ENCODE data around the gene KLHL22.
A peak's percentile ranks its signal among the peaks of the same experiment; 100 is the strongest.

Gene KLHL22

DNA sequence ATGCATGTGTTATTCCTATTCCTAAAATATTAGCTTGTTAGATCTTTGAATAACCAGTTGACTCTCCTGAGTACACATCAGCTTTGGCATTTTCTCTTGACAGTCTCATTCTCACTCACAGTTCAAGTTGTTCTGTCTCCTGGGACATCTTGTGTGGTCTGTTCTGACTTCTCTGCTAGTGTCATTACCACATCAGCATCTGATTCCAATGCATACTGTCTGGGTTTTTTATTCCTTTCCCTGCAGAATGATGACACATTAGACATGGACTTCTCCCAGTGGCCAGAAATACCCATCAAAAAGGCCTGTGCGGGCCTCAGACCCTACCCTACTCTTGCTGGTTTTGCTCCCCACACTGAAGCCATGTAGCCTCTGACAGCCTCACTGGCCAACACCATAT, 99.0 kb downstream of the KLHL22 start:
- H3K14ac ChIP-seq (ENCODE audit: low read length) = no peak overlapping the region
- no CpG with 5 or more reads among the region's 1 CpG for WGBS (ENCODE audit: extremely low coverage, insufficient coverage, insufficient read length)
- peaks cover 5% of the 10 kb centered on the region for H3K79me2 ChIP-seq (ENCODE audit: control insufficient read depth, insufficient read depth, low read length, poor library complexity)
- H3K36me3 ChIP-seq (ENCODE audit: control insufficient read depth in 1 of 2, insufficient read depth in 2 of 2, low read length in 2 of 2) = peaks cover 16 to 17% of the 10 kb centered on the region in 2 experiments
- H2BK12ac ChIP-seq (ENCODE audit: low read length) = no peak overlapping the region
- no peak overlapping the region for H3K9ac ChIP-seq (ENCODE audit: low read length)
- no peaks in the 10 kb centered on the region for H3K27me3 ChIP-seq (ENCODE audit: insufficient read depth, low read length)
- H3K4me3 ChIP-seq (ENCODE audit: low read depth, low read length) = no peak overlapping the region
- H3K79me1 ChIP-seq (ENCODE audit: low read length) = peaks cover 5% of the 10 kb centered on the region
- H2AFZ ChIP-seq (ENCODE audit: insufficient read depth, low read length, poor library complexity) = no peak overlapping the region
- no peak overlapping the region for H4K91ac ChIP-seq (ENCODE audit: low read depth, low read length)
- no peak overlapping the region for H2BK120ac ChIP-seq (ENCODE audit: insufficient read depth, low read length, poor library complexity)
- no peak overlapping the region for H3K27ac ChIP-seq (ENCODE audit: low read depth, low read length)
- no peak for DNase-seq
- peaks cover 13 to 18% of the 10 kb centered on the region in 2 experiments for H3K4me1 ChIP-seq (ENCODE audit: control insufficient read depth in 1 of 2, insufficient read depth in 2 of 2, low read length in 2 of 2)
- no peak overlapping the region for H3K4ac ChIP-seq (ENCODE audit: low read depth, low read length)
- peaks cover 5% of the 10 kb centered on the region for H3K9me3 ChIP-seq (ENCODE audit: insufficient read depth, low read depth, low read length)
- no peak overlapping the region for H3K18ac ChIP-seq (ENCODE audit: low read length)
- H3K23ac ChIP-seq (ENCODE audit: low read length) = no peak overlapping the region
- H3K4me2 ChIP-seq (ENCODE audit: low read length) = no peak overlapping the region
- H4K8ac ChIP-seq (ENCODE audit: low read depth, low read length) = no peak overlapping the region
- no peak overlapping the region for H2BK5ac ChIP-seq (ENCODE audit: low read depth, low read length, poor library complexity)
- no peak overlapping the region for H4K12ac ChIP-seq (ENCODE audit: low read depth, low read length)
- H2AK5ac ChIP-seq (ENCODE audit: low read length) = no peak overlapping the region

DNA sequence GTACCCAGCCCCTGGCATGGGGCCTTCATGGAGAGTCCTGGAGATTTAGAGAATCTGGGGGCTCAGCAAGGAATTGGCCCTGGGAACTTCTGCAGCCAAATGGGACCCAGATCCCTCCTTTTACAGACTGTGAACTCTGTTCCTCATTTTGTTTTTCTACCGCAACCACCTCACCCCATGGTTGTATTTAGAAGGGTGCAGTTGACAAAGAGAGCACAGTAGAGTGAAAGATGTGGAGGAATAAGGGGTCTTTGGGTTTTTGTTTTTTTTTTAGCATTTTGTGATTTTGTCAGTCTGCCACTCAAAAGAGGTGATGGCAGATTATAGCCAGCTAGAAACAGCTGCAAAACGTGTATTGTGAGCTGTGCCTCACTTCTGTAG, 99.7 kb downstream of the KLHL22 start:
- no peak overlapping the region for H2BK5ac ChIP-seq (ENCODE audit: low read depth, low read length, poor library complexity)
- no peak overlapping the region for H3K9ac ChIP-seq (ENCODE audit: low read length)
- no peak overlapping the region for H3K18ac ChIP-seq (ENCODE audit: low read length)
- H2BK120ac ChIP-seq (ENCODE audit: insufficient read depth, low read length, poor library complexity) = no peak overlapping the region
- peaks cover 5% of the 10 kb centered on the region for H3K79me2 ChIP-seq (ENCODE audit: control insufficient read depth, insufficient read depth, low read length, poor library complexity)
- WGBS (ENCODE audit: extremely low coverage, insufficient coverage, insufficient read length) = no CpG with 5 or more reads among the region's 2 CpGs
- H4K8ac ChIP-seq (ENCODE audit: low read depth, low read length) = no peak overlapping the region
- no peak overlapping the region for H3K4me3 ChIP-seq (ENCODE audit: low read depth, low read length)
- H3K79me1 ChIP-seq (ENCODE audit: low read length) = peaks cover 5% of the 10 kb centered on the region
- H3K9me3 ChIP-seq (ENCODE audit: insufficient read depth, low read depth, low read length) = peaks cover 4% of the 10 kb centered on the region
- H4K91ac ChIP-seq (ENCODE audit: low read depth, low read length) = no peak overlapping the region
- DNase-seq = no peak
- H2BK12ac ChIP-seq (ENCODE audit: low read length) = no peak overlapping the region
- no peak overlapping the region for H3K27ac ChIP-seq (ENCODE audit: low read depth, low read length)
- no peak overlapping the region for H3K14ac ChIP-seq (ENCODE audit: low read length)
- H3K4me2 ChIP-seq (ENCODE audit: low read length) = no peak overlapping the region
- H3K4ac ChIP-seq (ENCODE audit: low read depth, low read length) = no peak overlapping the region
- no peak overlapping the region for H3K23ac ChIP-seq (ENCODE audit: low read length)
- peaks cover 9 to 11% of the 10 kb centered on the region in 2 experiments for H3K36me3 ChIP-seq (ENCODE audit: control insufficient read depth in 1 of 2, insufficient read depth in 2 of 2, low read length in 2 of 2)
- H4K12ac ChIP-seq (ENCODE audit: low read depth, low read length) = no peak overlapping the region
- no peak overlapping the region for H2AFZ ChIP-seq (ENCODE audit: insufficient read depth, low read length, poor library complexity)
- no peaks in the 10 kb centered on the region for H3K27me3 ChIP-seq (ENCODE audit: insufficient read depth, low read length)
- H3K4me1 ChIP-seq (ENCODE audit: control insufficient read depth in 1 of 2, insufficient read depth in 2 of 2, low read length in 2 of 2) = peaks cover 13 to 18% of the 10 kb centered on the region in 2 experiments
- H2AK5ac ChIP-seq (ENCODE audit: low read length) = no peak overlapping the region

DNA sequence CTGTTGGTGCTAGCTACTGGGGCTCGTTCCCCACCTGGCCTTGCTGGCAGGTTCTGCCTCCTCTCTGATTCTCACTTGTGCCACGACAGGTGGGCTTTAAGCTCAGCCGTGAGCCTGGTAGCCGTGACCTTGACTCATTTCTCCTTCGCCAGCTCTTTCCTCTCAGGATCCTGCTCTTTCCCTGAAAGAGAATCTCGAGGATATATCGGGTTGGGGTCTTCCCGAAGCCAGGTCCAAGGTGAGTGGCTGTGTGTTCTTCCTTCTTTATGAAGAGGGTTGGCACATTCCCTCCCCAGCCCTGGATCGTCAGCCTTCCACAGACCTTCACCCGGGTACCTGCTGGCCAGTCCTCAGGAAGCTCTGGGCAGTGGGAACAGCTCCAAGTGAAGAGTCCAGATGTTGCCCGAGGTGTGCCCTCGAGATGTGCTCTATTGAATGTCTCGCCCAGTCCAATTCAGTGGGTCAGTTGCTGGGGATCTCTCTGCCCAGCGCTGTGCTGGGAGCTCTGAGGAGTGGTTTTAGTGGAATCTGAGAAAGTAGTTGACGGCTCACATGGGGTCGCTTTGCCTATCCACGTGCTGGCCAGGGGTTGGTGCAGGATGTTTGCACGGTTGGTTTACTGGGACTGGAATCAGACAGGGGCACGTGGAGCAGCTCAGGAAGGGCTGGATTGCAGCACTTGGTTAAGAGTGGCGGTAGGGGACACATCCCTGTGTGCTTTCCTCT, 100.3 kb downstream of the KLHL22 start:
- Histone ChIP-seq H3K18ac (ENCODE audit: low read length) (no peak overlapping the region), H3K9ac (ENCODE audit: low read length) (no peak overlapping the region), H2BK5ac (ENCODE audit: low read depth, low read length, poor library complexity) (no peak overlapping the region), H3K27me3 (ENCODE audit: insufficient read depth, low read length) (no peaks in the 10 kb centered on the region), H2BK120ac (ENCODE audit: insufficient read depth, low read length, poor library complexity) (no peak overlapping the region), H3K79me1 (ENCODE audit: low read length) (peaks cover 5% of the 10 kb centered on the region), H3K36me3 (ENCODE audit: control insufficient read depth in 1 of 2, insufficient read depth in 2 of 2, low read length in 2 of 2) (peaks cover 4 to 5% of the 10 kb centered on the region in 2 experiments), H3K4ac (ENCODE audit: low read depth, low read length) (peak overlapping the region; percentile 36), H4K12ac (ENCODE audit: low read depth, low read length) (peak overlapping the region; percentile 47), H3K14ac (ENCODE audit: low read length) (no peak overlapping the region), H3K4me1 (ENCODE audit: control insufficient read depth in 1 of 2, insufficient read depth in 2 of 2, low read length in 2 of 2) (peaks cover 13 to 18% of the 10 kb centered on the region in 2 experiments), H2BK12ac (ENCODE audit: low read length) (no peak overlapping the region), H3K9me3 (ENCODE audit: insufficient read depth, low read depth, low read length) (peaks cover 4% of the 10 kb centered on the region), H3K4me3 (ENCODE audit: low read depth, low read length) (no peak overlapping the region), H3K27ac (ENCODE audit: low read depth, low read length) (no peak overlapping the region), H3K79me2 (ENCODE audit: control insufficient read depth, insufficient read depth, low read length, poor library complexity) (peaks cover 5% of the 10 kb centered on the region), H3K4me2 (ENCODE audit: low read length) (peak overlapping the region; percentile 89), H2AK5ac (ENCODE audit: low read length) (no peak overlapping the region), H3K23ac (ENCODE audit: low read length) (peak overlapping the region; percentile 43), H4K91ac (ENCODE audit: low read depth, low read length) (no peak overlapping the region), H2AFZ (ENCODE audit: insufficient read depth, low read length, poor library complexity) (no peak overlapping the region), H4K8ac (ENCODE audit: low read depth, low read length) (no peak overlapping the region)
- no CpG with 5 or more reads among the region's 20 CpGs for WGBS (ENCODE audit: extremely low coverage, insufficient coverage, insufficient read length)
- no peak for DNase-seq

DNA sequence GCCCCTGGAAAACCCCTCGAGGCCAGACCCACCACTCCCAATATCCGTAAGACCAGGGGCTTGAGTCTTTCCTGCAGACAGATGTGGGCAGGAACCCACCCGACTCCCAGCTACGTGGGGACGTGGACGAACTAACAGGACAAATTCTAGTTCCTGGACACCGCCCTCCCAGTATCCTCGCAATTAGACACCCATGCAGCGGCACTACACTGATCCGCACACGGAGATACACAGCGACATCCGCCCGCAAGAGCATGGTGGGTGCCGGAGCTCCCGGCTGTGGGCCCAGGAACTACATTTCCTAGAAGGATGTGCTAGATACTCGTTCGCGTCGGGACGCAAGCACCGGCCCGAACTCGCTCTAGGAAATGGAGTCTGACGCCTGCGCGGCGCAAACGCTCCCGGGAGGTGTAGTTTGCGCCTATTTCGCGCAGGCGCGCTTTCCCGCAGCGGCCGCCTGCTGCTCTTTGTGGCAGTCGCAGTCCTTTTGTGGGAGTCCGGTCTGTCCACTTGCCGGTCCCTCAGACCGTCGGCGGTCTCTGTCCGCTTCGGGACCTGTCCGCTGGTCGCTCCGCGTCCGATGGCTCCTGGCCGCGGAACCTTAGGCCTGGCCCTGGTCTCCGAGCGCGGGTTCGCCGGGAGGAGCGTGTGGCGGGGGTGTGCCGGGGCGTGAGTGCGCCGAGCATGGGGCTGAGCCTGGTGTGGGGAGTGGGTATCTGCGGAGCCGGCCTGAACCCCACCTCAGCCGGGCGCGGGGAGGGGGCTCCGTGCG, 101.7 kb downstream of the KLHL22 start, which contains the start of gene ZNF74:
ZNF74 (plus strand) TSS at position 447 of the 772 bp plus-strand sequence. CDS start 478 bp downstream, outside the sequence.
- Histone ChIP-seq H4K91ac (ENCODE audit: low read depth, low read length) (peak within 1 kb of the TSS; percentile 91), H3K9ac (ENCODE audit: low read length) (peak within 1 kb of the TSS; percentile 86), H3K4me3 (ENCODE audit: low read depth, low read length) (peak within 1 kb of the TSS; percentile 88), H2BK5ac (ENCODE audit: low read depth, low read length, poor library complexity) (peak within 1 kb of the TSS; percentile 71), H3K4me1 (ENCODE audit: control insufficient read depth in 1 of 2, insufficient read depth in 2 of 2, low read length in 2 of 2) (peaks cover 13 to 18% of the 10 kb centered on the region in 2 experiments), H3K79me2 (ENCODE audit: control insufficient read depth, insufficient read depth, low read length, poor library complexity) (peaks cover 5% of the 10 kb centered on the region), H3K36me3 (ENCODE audit: control insufficient read depth in 1 of 2, insufficient read depth in 2 of 2, low read length in 2 of 2) (peaks cover 2 to 3% of the 10 kb centered on the region in 2 experiments), H4K8ac (ENCODE audit: low read depth, low read length) (peak within 1 kb of the TSS; percentile 99), H3K27me3 (ENCODE audit: insufficient read depth, low read length) (no peaks in the 10 kb centered on the region), H3K27ac (ENCODE audit: low read depth, low read length) (peak within 1 kb of the TSS; percentile 51), H2AFZ (ENCODE audit: insufficient read depth, low read length, poor library complexity) (peak within 1 kb of the TSS; percentile 99), H3K18ac (ENCODE audit: low read length) (peak within 1 kb of the TSS; percentile 89), H2AK5ac (ENCODE audit: low read length) (peak within 1 kb of the TSS; percentile 18), H3K14ac (ENCODE audit: low read length) (peak within 1 kb of the TSS; percentile 97), H3K9me3 (ENCODE audit: insufficient read depth, low read depth, low read length) (peaks cover 5% of the 10 kb centered on the region), H3K4me2 (ENCODE audit: low read length) (peak within 1 kb of the TSS; percentile 89), H2BK120ac (ENCODE audit: insufficient read depth, low read length, poor library complexity) (peak within 1 kb of the TSS; percentile 70), H4K12ac (ENCODE audit: low read depth, low read length) (peak within 1 kb of the TSS; percentile 98), H3K79me1 (ENCODE audit: low read length) (peaks cover 5% of the 10 kb centered on the region), H2BK12ac (ENCODE audit: low read length) (no peak within 1 kb of the TSS), H3K4ac (ENCODE audit: low read depth, low read length) (peak within 1 kb of the TSS; percentile 57), H3K23ac (ENCODE audit: low read length) (no peak within 1 kb of the TSS)
- DNase-seq = peak; percentile 72 to 89
- no CpG with 5 or more reads among the region's 71 CpGs for WGBS (ENCODE audit: extremely low coverage, insufficient coverage, insufficient read length)

All from trophoblast cell (in vitro differentiated cells and primary cell).